OCI-LY7 (cell line): Measurements from ENCODE around the gene SH3TC1. TPM values are rescaled to one million over a fixed set of nuclear protein-coding genes. Genes with fewer than 3 reads are reported as not detected.

Experiments
- BruUV-seq: library from RNA; stranded (reverse); fragments of 400-500 nt; replicated peaks from 2 replicates; lab custom pipeline; 2021; lab: Mats Ljungman, UMichigan
- CTCF ChIA-PET: fragments of 300-600 bp; sonication (Branson Sonifier 250); formaldehyde crosslinking; loops from one replicate; lab custom pipeline; 2022; ENCODE audit warnings: antibody characterized with exemption; ENCODE audit not compliant: unreplicated experiment; lab: Charles Lee
- POLR2A ChIA-PET: fragments of 300-600 bp; sonication (Branson Sonifier 250); formaldehyde crosslinking; loops from one replicate; lab custom pipeline; 2022; ENCODE audit warnings: antibody characterized with exemption; lab: Charles Lee
- DNase-seq: peaks from one replicate; pipeline ENCODE4 v3.0.0-alpha.2; 2015; ENCODE audit warnings: low spot score
- H2AFZ ChIP-seq: fragments of 200-600 bp; sonication (generic), shearing (Covaris generic); 2 replicates; pipeline ENCODE4 v1.6.1; 2014; ENCODE audit warnings: mild to moderate bottlenecking, antibody characterized with exemption, low read length, moderate library complexity
- H3K27ac ChIP-seq: fragments of 200-600 bp; sonication (generic); 2 replicates; pipeline ENCODE4 v1.5.1; 2014; ENCODE audit warnings: mixed run types, low read depth, mild to moderate bottlenecking, moderate library complexity, low read length, inconsistent platforms; ENCODE audit not compliant: poor library complexity, severe bottlenecking
- H3K36me3 ChIP-seq: fragments of 200-600 bp; sonication (generic); 2 replicates; pipeline ENCODE4 v1.6.1; 2014; ENCODE audit warnings: mild to moderate bottlenecking, antibody characterized with exemption, low read length, moderate library complexity, mixed read lengths; ENCODE audit not compliant: insufficient read depth
- H3K4me1 ChIP-seq: fragments of 200-600 bp; sonication (generic); 2 replicates; pipeline ENCODE4 v1.5.1; 2014; ENCODE audit warnings: mild to moderate bottlenecking, low read length; ENCODE audit not compliant: insufficient read depth, poor library complexity, severe bottlenecking
- H3K4me2 ChIP-seq: fragments of 200-600 bp; sonication (generic); 2 replicates; pipeline ENCODE4 v1.6.1; 2014; ENCODE audit warnings: mild to moderate bottlenecking, low read length
- H3K4me3 ChIP-seq: fragments of 200-600 bp; sonication (generic); 2 replicates; pipeline ENCODE4 v1.5.1; 2014; ENCODE audit warnings: mild to moderate bottlenecking, low read depth, low read length; ENCODE audit not compliant: poor library complexity, severe bottlenecking
- H3K79me2 ChIP-seq: fragments of 200-600 bp; sonication (generic); 2 replicates; pipeline ENCODE4 v1.6.1; 2016; ENCODE audit warnings: low read depth, mild to moderate bottlenecking, low read length, moderate library complexity, mixed read lengths; ENCODE audit not compliant: insufficient read depth
- H3K9me2 ChIP-seq: fragments of 200-600 bp; sonication (generic); 2 replicates; pipeline ENCODE4 v1.6.1; 2016; ENCODE audit warnings: mild to moderate bottlenecking, low read length, mixed read lengths; ENCODE audit not compliant: insufficient read depth
- H3K9me3 ChIP-seq: fragments of 200-600 bp; sonication (generic); 2 replicates; pipeline ENCODE4 v1.6.1; 2014; ENCODE audit warnings: mild to moderate bottlenecking, mixed run types, low read length, mixed read lengths
- H4K20me1 ChIP-seq: fragments of 200-600 bp; sonication (generic); 2 replicates; pipeline ENCODE4 v1.6.1; 2014; ENCODE audit warnings: mild to moderate bottlenecking, antibody characterized with exemption, low read length, moderate library complexity, mixed read lengths; ENCODE audit not compliant: insufficient read depth
- CTCF ChIP-seq: fragments of 200-600 bp; sonication (generic); conservative IDR thresholded peaks from 2 replicates; pipeline ENCODE4 v1.5.1; 2014; ENCODE audit warnings: mild to moderate bottlenecking, antibody characterized with exemption, low read length, moderate library complexity, mixed read lengths
- EZH2phosphoT487 ChIP-seq: fragments of 200-600 bp; sonication (generic); IDR thresholded peaks from 2 replicates; pipeline ENCODE4 v1.6.1; 2018; ENCODE audit warnings: low read depth, borderline replicate concordance, mild to moderate bottlenecking, mixed run types, antibody characterized with exemption, low read length, moderate library complexity, mixed read lengths
- intact Hi-C: fragments of 100-400 bp; cut with micrococcal nuclease; formaldehyde crosslinking; loops from one replicate; pipeline ENCODE4 v1.10.0; 2022; ENCODE audit not compliant: unreplicated experiment
- total RNA-seq, 2 experiments: library from RNA; depleted of rRNA in 1 of 2; stranded (reverse); fragments of >200 nt in 1 of 2; shearing (Covaris generic) in 1 of 2; gene quantifications; 2 replicates each; pipeline ENCODE4 v1.2.3, GENCODE V29; 2014 to 2022

The SH3TC1 gene
- total RNA-seq, 2 experiments from 2014 or later: 17.5 to 42.4 TPM

GRCh38 chr4:8160233-8160560 lies 38.9 kb upstream of the SH3TC1 start:
- H4K20me1 ChIP-seq: no peaks in the 10 kb centered on the region
- H3K4me1 ChIP-seq: peaks cover 42% of the 10 kb centered on the region
- no peak for DNase-seq
- no peaks in the 10 kb centered on the region for H3K9me3 ChIP-seq
- H3K27ac ChIP-seq: no peak overlapping the region
- TF ChIP-seq CTCF (no peak), EZH2phosphoT487 (no peak)
- H3K36me3 ChIP-seq: no peaks in the 10 kb centered on the region
- H3K4me3 ChIP-seq: no peak overlapping the region
- H3K9me2 ChIP-seq: no peaks in the 10 kb centered on the region
- H3K4me2 ChIP-seq: no peak overlapping the region
- ChIA-PET POLR2A (interaction anchor here (1.2 kb wide), 1 partner anchor 38 kb away, joined by 4 read pairs; no protein-coding TSS in a partner anchor), CTCF (no interaction called here)
- no TSS peak for BruUV-seq
- intact Hi-C loops: no loop called here
- no peak overlapping the region for H2AFZ ChIP-seq
- no peaks in the 10 kb centered on the region for H3K79me2 ChIP-seq

- no peak for DNase-seq
- Histone ChIP-seq H3K9me2 (no peaks in the 10 kb centered on the region), H3K4me3 (no peak overlapping the region), H4K20me1 (no peaks in the 10 kb centered on the region), H3K27ac (no peak overlapping the region), H3K9me3 (no peaks in the 10 kb centered on the region), H2AFZ (no peak overlapping the region), H3K4me1 (peaks cover 42% of the 10 kb centered on the region), H3K36me3 (no peaks in the 10 kb centered on the region), H3K4me2 (no peak overlapping the region), H3K79me2 (no peaks in the 10 kb centered on the region)
- TF ChIP-seq CTCF (no peak), EZH2phosphoT487 (no peak)
- no TSS peak for BruUV-seq
- intact Hi-C loops: no loop called here
- ChIA-PET CTCF (no interaction called here), POLR2A (no interaction called here)
Observed at GRCh38 chr4:8160572-8160971, 38.5 kb upstream of the SH3TC1 start.

GRCh38 chr4:8162625-8163024 lies 36.5 kb upstream of the SH3TC1 start:
- POLR2A ChIA-PET: interaction anchor here (0.6 to 0.7 kb wide), 6 partner anchors 32 to 1649 kb away, joined by 3 to 5 read pairs (median 4); no protein-coding TSS in a partner anchor
- Histone ChIP-seq H3K27ac (peak overlapping the region; percentile 70), H2AFZ (no peak overlapping the region), H3K4me1 (peaks cover 42% of the 10 kb centered on the region), H4K20me1 (no peaks in the 10 kb centered on the region), H3K4me2 (peak overlapping the region; percentile 79), H3K79me2 (no peaks in the 10 kb centered on the region), H3K4me3 (peak overlapping the region; percentile 33), H3K9me2 (no peaks in the 10 kb centered on the region), H3K9me3 (no peaks in the 10 kb centered on the region), H3K36me3 (no peaks in the 10 kb centered on the region)
- CTCF ChIA-PET: no interaction called here
- peak; percentile 91 for DNase-seq
- BruUV-seq: no TSS peak
- no peak for TF ChIP-seq CTCF
- no peak for TF ChIP-seq EZH2phosphoT487
- intact Hi-C loops: loop anchor here (2.0 kb wide), 2 partner anchors 32 to 38 kb away; no protein-coding TSS in a partner anchor
